Measurements from ENCODE around the gene ADGRB3. TPM values are rescaled to one million over a fixed set of nuclear protein-coding genes. Genes with fewer than 3 reads are reported as not detected.

ADGRB3 gene
- polyA plus RNA-seq, 1 experiment, result not detected

- Histone ChIP-seq H3K27ac (ENCODE audit: low read depth, low read length) (no peak overlapping the region), H3K27me3 (ENCODE audit: control insufficient read depth, insufficient read depth, low read length) (no peaks in the 10 kb centered on the region), H3K4me3 (ENCODE audit: low read depth, low read length) (no peak overlapping the region), H3K9me3 (ENCODE audit: control insufficient read depth, insufficient read depth, low read length) (no peaks in the 10 kb centered on the region)
- TF ChIP-seq, protein P1, sequence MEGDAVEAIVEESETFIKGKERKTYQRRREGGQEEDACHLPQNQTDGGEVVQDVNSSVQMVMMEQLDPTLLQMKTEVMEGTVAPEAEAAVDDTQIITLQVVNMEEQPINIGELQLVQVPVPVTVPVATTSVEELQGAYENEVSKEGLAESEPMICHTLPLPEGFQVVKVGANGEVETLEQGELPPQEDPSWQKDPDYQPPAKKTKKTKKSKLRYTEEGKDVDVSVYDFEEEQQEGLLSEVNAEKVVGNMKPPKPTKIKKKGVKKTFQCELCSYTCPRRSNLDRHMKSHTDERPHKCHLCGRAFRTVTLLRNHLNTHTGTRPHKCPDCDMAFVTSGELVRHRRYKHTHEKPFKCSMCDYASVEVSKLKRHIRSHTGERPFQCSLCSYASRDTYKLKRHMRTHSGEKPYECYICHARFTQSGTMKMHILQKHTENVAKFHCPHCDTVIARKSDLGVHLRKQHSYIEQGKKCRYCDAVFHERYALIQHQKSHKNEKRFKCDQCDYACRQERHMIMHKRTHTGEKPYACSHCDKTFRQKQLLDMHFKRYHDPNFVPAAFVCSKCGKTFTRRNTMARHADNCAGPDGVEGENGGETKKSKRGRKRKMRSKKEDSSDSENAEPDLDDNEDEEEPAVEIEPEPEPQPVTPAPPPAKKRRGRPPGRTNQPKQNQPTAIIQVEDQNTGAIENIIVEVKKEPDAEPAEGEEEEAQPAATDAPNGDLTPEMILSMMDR (IDR thresholded peaks at IDR 0.05; ENCODE audit: low read depth, low read length), result no peak
- POLR2A ChIA-PET, result no interaction called here
- no peak for DNase-seq (ENCODE audit: low read depth, low spot score)
- CTCF ChIA-PET, result no interaction called here
These were observed 256.3 kb downstream of the ADGRB3 start for GRCh38 chr6:68891419-68891818.

DNA sequence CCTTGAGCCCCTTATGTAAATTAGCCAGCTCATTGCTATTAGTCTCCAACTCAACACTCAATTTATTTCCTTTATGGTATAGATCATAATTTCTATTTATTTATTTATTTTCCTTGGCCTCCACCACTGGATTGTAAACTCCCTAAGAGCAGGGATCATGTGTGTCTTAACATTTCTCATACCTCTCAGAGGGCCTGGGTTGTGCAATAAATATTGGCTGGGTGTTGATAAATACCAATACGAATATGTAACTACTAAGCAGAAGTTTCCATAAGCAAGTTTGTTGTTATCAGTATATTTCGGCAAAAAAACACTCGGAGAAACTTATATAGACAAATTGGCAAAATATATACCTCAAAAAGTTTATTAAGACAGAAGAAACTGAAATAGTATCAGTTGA lies 257.4 kb downstream of the ADGRB3 start:
- TF ChIP-seq, protein P1 (IDR thresholded peaks at IDR 0.05; ENCODE audit: low read depth, low read length), result no peak
- ChIA-PET CTCF (no interaction called here), POLR2A (no interaction called here)
- Histone ChIP-seq H3K27ac (ENCODE audit: low read depth, low read length) (no peak overlapping the region), H3K27me3 (ENCODE audit: control insufficient read depth, insufficient read depth, low read length) (no peaks in the 10 kb centered on the region), H3K4me3 (ENCODE audit: low read depth, low read length) (no peak overlapping the region), H3K9me3 (ENCODE audit: control insufficient read depth, insufficient read depth, low read length) (no peaks in the 10 kb centered on the region)
- no peak for DNase-seq (ENCODE audit: low read depth, low spot score)

DNA sequence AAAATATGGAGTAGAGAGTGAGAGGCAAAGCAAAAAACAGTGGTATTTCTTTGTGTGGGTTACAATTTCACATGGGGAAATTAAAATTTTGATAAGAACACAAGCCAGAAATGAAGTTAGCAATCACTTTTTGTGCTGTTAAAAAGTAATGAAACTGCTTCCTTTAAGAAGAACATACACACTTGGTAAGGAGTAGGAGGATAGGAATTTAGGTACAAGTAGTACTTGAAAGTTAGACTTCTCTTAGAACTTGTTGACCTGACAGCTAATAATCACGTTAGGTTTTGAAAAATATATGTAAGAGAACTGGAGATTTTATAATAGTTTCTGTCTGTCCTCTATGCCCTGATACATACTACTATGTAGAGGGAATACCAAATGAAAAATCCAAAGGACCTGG lies 260.8 kb downstream of the ADGRB3 start:
- no peaks in the 10 kb centered on the region for H3K9me3 ChIP-seq (ENCODE audit: control insufficient read depth, insufficient read depth, low read length)
- H3K27ac ChIP-seq (ENCODE audit: low read depth, low read length), result no peak overlapping the region
- no peak for DNase-seq (ENCODE audit: low read depth, low spot score)
- no peaks in the 10 kb centered on the region for H3K27me3 ChIP-seq (ENCODE audit: control insufficient read depth, insufficient read depth, low read length)
- TF ChIP-seq, protein P1 (IDR thresholded peaks at IDR 0.05; ENCODE audit: low read depth, low read length), result no peak
- H3K4me3 ChIP-seq (ENCODE audit: low read depth, low read length), result no peak overlapping the region
- CTCF ChIA-PET, result no interaction called here
- POLR2A ChIA-PET, result no interaction called here

DNA sequence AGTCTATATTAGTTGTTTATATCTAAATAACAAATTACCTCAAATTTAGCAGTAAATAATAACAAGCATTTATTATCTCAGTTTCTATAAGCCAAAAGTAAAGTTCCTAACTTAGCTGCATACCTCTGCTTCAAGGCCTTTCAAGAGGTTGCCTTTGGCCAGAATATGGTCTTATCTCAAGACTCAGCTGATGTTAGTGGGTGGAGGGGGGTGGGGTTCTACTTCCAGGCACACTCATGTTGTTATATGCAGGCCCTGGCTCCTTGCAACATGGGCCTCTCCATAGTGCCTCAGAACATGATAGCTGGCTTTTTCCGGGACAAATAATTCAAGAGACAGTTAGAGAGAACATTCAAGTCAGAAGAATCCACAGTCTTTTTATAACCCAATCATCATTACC lies 266.0 kb downstream of the ADGRB3 start:
- Histone ChIP-seq H3K9me3 (ENCODE audit: control insufficient read depth, insufficient read depth, low read length) (no peaks in the 10 kb centered on the region), H3K27ac (ENCODE audit: low read depth, low read length) (no peak overlapping the region), H3K27me3 (ENCODE audit: control insufficient read depth, insufficient read depth, low read length) (no peaks in the 10 kb centered on the region), H3K4me3 (ENCODE audit: low read depth, low read length) (no peak overlapping the region)
- ChIA-PET CTCF (no interaction called here), POLR2A (no interaction called here)
- DNase-seq (ENCODE audit: low read depth, low spot score), result no peak
- TF ChIP-seq, protein P1 (IDR thresholded peaks at IDR 0.05; ENCODE audit: low read depth, low read length), result no peak

- Histone ChIP-seq H3K4me3 (ENCODE audit: low read depth, low read length) (no peak overlapping the region), H3K9me3 (ENCODE audit: control insufficient read depth, insufficient read depth, low read length) (no peaks in the 10 kb centered on the region; the same call in 1 of the 2 replicates), H3K27me3 (ENCODE audit: control insufficient read depth, insufficient read depth, low read length) (no peaks in the 10 kb centered on the region), H3K27ac (ENCODE audit: low read depth, low read length) (no peak overlapping the region)
- CTCF ChIA-PET, result no interaction called here
- POLR2A ChIA-PET, result no interaction called here
- no peak for DNase-seq (ENCODE audit: low read depth, low spot score)
- TF ChIP-seq, protein P1 (IDR thresholded peaks at IDR 0.05; ENCODE audit: low read depth, low read length), result no peak
These were observed 276.3 kb downstream of the ADGRB3 start for GRCh38 chr6:68911334-68911733.
